Spleen (tissue), 7 donors: Measurements from ENCODE around the gene SEPHS1.

Experiments used
- CTCF ChIP-seq, 11 experiments: fragments of 200-600 bp in 7 of 11; fragments of 450-650 bp in 4 of 11; sonication (generic) in 4 of 11; IDR thresholded peaks in 8 of 11; conservative IDR thresholded peaks in 3 of 11; 1 replicate in 7 of 11; 2 replicates in 4 of 11; pipeline versions ENCODE4 v1.4.0 to v1.8.0; 2016 to 2021; ENCODE audit warnings: antibody characterized with exemption in 11 of 11, inconsistent platforms in 4 of 11, mild to moderate bottlenecking in 1 of 11
- POLR2A ChIP-seq, 3 donors: fragments of 450-650 bp; IDR thresholded peaks; one replicate each; pipeline ENCODE4 v1.5.1; 2017; ENCODE audit warnings: antibody characterized with exemption in 3 of 3, mild to moderate bottlenecking in 1 of 3
- POLR2AphosphoS5 ChIP-seq, 3 donors: sonication (generic); formaldehyde crosslinking; IDR thresholded peaks; one replicate each; pipeline ENCODE4 v1.5.1; 2017; ENCODE audit warnings: antibody characterized with exemption in 3 of 3
- donor health status: DM: no; HTN: no; CAD: no; lungs with moderate emphysema.
- donor health status: DM: no; HTN: no; CAD: no.
- donor health status: DM: no; HTN: no; CAD: no.

- TF ChIP-seq CTCF (IDR thresholded peaks at IDR 0.05 in 8 of 11, conservative IDR thresholded peaks at IDR 0.05 in 3 of 11) (no peak), POLR2AphosphoS5 (IDR thresholded peaks at IDR 0.05) (no peak), POLR2A (IDR thresholded peaks at IDR 0.05) (no peak)
Measured at GRCh38 chr10:13337827-13338196, 10.3 kb downstream of the SEPHS1 start.
